Measurements from ENCODE around the gene GUSB. TPM values are rescaled to one million over a fixed set of nuclear protein-coding genes. Genes with fewer than 3 reads are reported as not detected.

Gene GUSB
- total and polyA plus RNA-seq, 9 of the 15 experiments (the other 6 are each of a cell fraction or from before 2014, with no cell fraction given): 22.7 to 102 (median 60.1) TPM

- no peak for TF ChIP-seq IRF1 (CRISPR knock-in tag; IDR thresholded peaks at IDR 0.05; ENCODE audit: borderline replicate concordance)
- TF ChIP-seq MBD1 (CRISPR knock-in tag; IDR thresholded peaks at IDR 0.05): no peak
- TF ChIP-seq NBN (IDR thresholded peaks at IDR 0.05; ENCODE audit: low read depth): 0 out of 2 replicates have a peak, but pooled peaks have one; percentile 42
- peak; percentile 12; the same call in 1 of the 2 replicates for TF ChIP-seq MYBL2 (IDR thresholded peaks at IDR 0.05; ENCODE audit: low read depth)
- TF ChIP-seq MYBL2 (CRISPR knock-in tag; IDR thresholded peaks at IDR 0.05; ENCODE audit: borderline replicate concordance): no peak
- peak; percentile 93 to 97 for TF ChIP-seq MNT (conservative IDR thresholded peaks at IDR 0.05)
- TF ChIP-seq FOS (IDR thresholded peaks at IDR 0.05; ENCODE audit: extremely low read depth, insufficient read length): peak; percentile 84
- 0 out of 2 replicates have a peak, but pooled peaks have one; percentile 18 for TF ChIP-seq ZNF384 (IDR thresholded peaks at IDR 0.05; ENCODE audit: low read depth, low read length)
- no peak for TF ChIP-seq ZKSCAN3 (CRISPR knock-in tag; IDR thresholded peaks at IDR 0.05)
- peak; percentile 63 for TF ChIP-seq POLR2A (conservative IDR thresholded peaks at IDR 0.05)
- TF ChIP-seq VEZF1 (CRISPR knock-in tag; IDR thresholded peaks at IDR 0.05): peak; percentile 87
- TF ChIP-seq CREB3L1 (IDR thresholded peaks at IDR 0.05; ENCODE audit: borderline replicate concordance, low read depth): no peak
- TF ChIP-seq EP400 (IDR thresholded peaks at IDR 0.05): peak; percentile 36
- peak; percentile 99 for TF ChIP-seq MEIS2 (IDR thresholded peaks at IDR 0.05; ENCODE audit: partially characterized antibody)
- TF ChIP-seq FOXK2 (conservative IDR thresholded peaks at IDR 0.05 in 1 of 2, IDR thresholded peaks at IDR 0.05 in 1 of 2; ENCODE audit: low read depth in 2 of 2): peak; percentile 97 to 99
- TF ChIP-seq BDP1 (IDR thresholded peaks at IDR 0.05; ENCODE audit: insufficient read depth, insufficient read length): no peak
- TF ChIP-seq PHF21A (IDR thresholded peaks at IDR 0.05; ENCODE audit: borderline replicate concordance, low read depth): no peak
- TF ChIP-seq NFYB (IDR thresholded peaks at IDR 0.05; ENCODE audit: extremely low read depth, insufficient read length): peak; percentile 99
Measured at GRCh38 chr7:65927489-65928448, 54.2 kb downstream of the GUSB start (continued).

All from K562 (cell line).